Fibroblast of skin of left quadriceps (primary cell): Measurements from ENCODE around the gene RCL1.

Experiments
- DNase-seq, 2 experiments: peaks; one replicate each; pipeline ENCODE4 v3.0.0-alpha.2; 2013; ENCODE audit warnings: low read depth in 2 of 2

The RCL1 gene

GRCh38 chr9:4811824-4812223, 19.1 kb downstream of the RCL1 start:
- no peak for DNase-seq

- no peak for DNase-seq
Measured at GRCh38 chr9:4812858-4813257, 20.1 kb downstream of the RCL1 start.

GRCh38 chr9:4814913-4815312, 22.2 kb downstream of the RCL1 start:
- no peak for DNase-seq

- no peak for DNase-seq
Measured at GRCh38 chr9:4815381-4815956, 22.7 kb downstream of the RCL1 start.

- DNase-seq: no peak
Measured at GRCh38 chr9:4820168-4820567, 27.4 kb downstream of the RCL1 start.

- DNase-seq: no peak
Measured at GRCh38 chr9:4821133-4821532, 28.4 kb downstream of the RCL1 start.

GRCh38 chr9:4822057-4822456, 29.3 kb downstream of the RCL1 start:
- no peak for DNase-seq

GRCh38 chr9:4826417-4827166, 33.8 kb downstream of the RCL1 start:
- DNase-seq: no peak

GRCh38 chr9:4827224-4827623, 34.5 kb downstream of the RCL1 start:
- no peak for DNase-seq

GRCh38 chr9:4828761-4829160, 36.0 kb downstream of the RCL1 start:
- DNase-seq: no peak

- no peak for DNase-seq
Measured at GRCh38 chr9:4829969-4830368, 37.2 kb downstream of the RCL1 start.

GRCh38 chr9:4830699-4831098, 38.0 kb downstream of the RCL1 start:
- no peak for DNase-seq

- no peak for DNase-seq
Measured at GRCh38 chr9:4831119-4831518, 38.4 kb downstream of the RCL1 start.

GRCh38 chr9:4831944-4832343, 39.2 kb downstream of the RCL1 start:
- DNase-seq: no peak

- peak; percentile 74 to 75 for DNase-seq
Measured at GRCh38 chr9:4832786-4833579, 40.2 kb downstream of the RCL1 start.

GRCh38 chr9:4833781-4834560, 41.2 kb downstream of the RCL1 start:
- DNase-seq: no peak

- no peak for DNase-seq
Measured at GRCh38 chr9:4836676-4837075, 43.9 kb downstream of the RCL1 start.

- peak; percentile 78 to 80 for DNase-seq
Measured at GRCh38 chr9:4837261-4838188, 44.8 kb downstream of the RCL1 start.

GRCh38 chr9:4838189-4838546, 45.4 kb downstream of the RCL1 start:
- no peak for DNase-seq

- DNase-seq: no peak
Measured at GRCh38 chr9:4839470-4839912, 46.7 kb downstream of the RCL1 start.

- DNase-seq: no peak
Measured at GRCh38 chr9:4840018-4840417, 47.3 kb downstream of the RCL1 start.
